GM18502 (cell line): ENCODE data around the gene PTPRE.
"Not testable (repeated sequence)": the region's sequence is repeated elsewhere in the genome, so short reads cannot be mapped to it uniquely, and the experiment has no call there.

ENCODE experiments used
- ATAC-seq: cut with Tn5 transposase; IDR thresholded peaks from one replicate; pipeline ENCODE4 v1.9.1; 2021; ENCODE audit warnings: mild to moderate bottlenecking; ENCODE audit not compliant: unreplicated experiment, poor library complexity

Gene PTPRE

DNA sequence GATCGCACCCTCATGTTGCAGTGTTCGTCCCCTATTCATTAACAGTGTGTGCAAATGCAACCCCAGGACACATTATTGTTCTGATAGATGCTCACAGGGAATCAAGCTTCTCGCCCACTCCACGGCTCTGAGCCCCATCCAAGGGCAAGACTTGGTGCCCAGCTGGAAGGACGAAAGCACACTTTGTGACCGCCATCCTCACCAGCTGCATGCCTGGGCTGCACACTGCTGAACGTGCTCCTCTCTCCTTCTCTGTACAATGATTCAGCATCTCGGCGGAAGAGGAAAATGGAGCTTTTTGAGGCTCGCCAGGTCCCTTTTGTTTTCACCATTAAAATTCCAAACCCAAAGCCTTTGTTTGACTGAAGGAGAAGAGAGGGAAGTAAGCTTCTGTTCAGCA lies 177.5 kb downstream of the PTPRE start:
- no peak for ATAC-seq

DNA sequence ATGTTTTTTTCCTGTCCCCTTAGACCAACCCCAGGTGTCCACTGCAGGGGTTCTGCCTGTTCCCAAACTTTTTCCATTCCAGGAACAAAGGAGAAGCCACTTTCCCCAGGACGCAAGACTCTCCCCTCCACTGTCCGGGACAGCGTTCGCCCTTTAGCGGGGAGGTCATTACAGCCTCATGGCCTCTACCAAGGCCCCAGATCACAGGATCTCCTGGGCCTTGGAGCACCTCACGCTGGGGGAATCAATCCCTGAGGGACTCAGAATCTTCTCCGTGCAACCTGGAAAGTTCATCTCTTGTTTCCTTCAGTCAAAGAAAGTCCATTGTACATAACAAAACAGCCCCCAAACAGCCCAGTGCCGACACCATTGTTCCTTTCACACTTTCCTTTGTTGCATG lies 178.1 kb downstream of the PTPRE start:
- ATAC-seq: no peak

DNA sequence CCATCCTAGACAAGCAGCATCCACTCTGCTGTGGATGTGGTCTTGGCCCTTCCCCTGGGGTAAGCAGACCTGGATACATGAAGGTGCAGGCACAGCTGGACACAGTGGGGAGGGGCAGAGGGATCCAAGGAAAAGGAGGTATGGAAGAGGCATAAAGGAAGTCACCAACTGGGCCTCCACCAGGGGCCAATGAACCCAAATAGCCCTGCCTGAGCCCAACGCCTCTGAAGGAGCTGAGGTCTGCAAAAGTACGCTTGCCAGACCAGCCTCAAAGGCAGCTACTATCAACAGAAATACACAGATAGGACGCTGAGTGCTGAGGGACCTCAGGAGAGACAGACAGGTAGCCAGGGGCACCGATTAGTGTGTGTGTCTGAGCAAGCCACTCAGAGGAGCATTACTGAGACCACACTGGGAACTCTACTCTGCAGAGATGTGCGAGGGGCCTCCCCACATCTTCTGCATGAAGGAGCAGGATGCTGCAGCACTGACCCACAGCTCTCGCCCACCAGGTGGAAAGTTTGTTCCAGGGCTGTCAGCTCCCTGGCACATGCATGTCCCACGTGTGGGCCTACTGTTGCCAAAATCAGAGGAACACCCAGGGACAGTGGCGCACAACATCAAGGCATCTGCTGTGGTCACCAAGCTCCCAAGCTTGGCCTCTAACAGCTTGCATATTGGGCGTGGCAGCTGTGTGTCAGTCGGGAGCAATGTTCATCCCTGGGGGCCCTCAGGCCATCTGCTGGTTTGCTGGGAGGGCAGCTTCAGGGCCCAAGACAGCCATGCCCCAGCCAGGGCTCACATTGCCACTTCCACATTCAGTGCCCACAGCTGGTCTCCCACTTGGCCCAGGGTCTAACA lies 179.3 kb downstream of the PTPRE start:
- no peak for ATAC-seq

DNA sequence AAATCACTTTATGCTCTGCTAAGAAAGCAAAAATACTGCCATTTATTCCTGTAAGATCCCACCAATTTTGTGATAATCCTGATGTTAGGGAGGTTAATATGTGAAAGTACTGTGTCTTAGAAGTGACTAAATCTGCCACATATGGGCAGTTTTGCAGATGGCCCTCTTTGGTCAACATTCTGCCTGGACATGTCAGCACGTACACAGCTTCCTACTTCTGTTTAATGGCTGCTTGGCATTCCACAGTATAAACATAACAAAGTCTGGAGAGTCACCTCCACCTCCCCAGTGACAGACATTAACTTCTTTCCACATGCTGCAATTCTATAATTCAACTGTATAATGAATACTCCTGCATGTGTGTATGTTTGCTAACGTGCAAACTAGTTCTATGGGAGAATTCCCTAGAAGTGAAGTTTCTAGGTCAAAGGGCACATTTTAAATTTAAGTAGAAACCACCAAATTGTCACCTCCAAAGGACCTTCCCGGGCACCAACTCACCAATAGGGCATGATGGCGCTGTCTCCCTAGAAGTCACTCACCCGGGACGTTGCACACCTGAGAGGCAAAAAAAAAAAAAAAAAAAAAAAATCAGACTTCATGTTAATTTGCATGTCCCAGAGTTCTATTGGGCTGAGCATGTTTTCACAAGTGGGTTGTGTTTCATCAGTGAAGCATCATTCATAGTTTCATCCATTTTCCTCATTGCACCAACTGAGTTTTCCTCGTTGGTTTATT lies 180.4 kb downstream of the PTPRE start:
- no peak for ATAC-seq

DNA sequence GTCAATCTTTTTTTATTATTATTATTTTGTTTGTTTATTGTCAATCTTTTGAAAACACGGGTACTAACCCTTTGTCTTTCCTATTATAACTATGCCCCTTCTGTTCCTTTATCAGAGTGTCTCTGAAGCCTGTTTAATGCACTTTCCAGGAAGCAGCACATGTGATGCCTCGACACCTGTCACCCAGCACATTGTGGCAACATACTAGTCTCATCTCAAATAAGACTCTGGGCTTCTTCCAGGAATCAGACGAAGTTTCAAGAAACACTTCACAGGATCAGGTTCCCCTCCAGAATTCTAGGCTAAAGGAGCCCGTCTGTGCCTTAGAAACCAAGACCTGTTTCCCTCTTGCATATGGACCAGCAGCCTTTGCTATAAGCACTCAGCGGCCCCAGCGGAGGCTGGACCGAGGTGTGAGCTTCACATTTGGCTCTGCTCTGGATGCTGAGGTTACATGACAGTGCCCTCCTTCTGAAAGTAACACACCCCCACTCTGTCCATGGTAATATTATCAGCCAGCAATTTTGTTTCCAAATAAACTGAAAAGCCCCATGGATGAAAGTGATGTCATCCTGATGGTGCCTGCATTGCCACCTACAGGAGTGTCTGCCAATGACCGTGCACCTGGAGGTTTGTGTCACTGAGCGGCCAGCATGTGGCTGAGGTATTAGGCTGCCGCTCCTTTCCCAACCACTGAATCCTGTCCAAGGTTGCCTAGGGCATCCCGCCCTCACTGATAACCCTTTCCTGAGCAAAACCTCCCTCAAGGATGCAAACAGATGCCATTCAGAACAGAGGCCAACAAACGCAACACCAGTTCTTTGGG lies 181.2 kb downstream of the PTPRE start:
- ATAC-seq: peak; percentile 58

DNA sequence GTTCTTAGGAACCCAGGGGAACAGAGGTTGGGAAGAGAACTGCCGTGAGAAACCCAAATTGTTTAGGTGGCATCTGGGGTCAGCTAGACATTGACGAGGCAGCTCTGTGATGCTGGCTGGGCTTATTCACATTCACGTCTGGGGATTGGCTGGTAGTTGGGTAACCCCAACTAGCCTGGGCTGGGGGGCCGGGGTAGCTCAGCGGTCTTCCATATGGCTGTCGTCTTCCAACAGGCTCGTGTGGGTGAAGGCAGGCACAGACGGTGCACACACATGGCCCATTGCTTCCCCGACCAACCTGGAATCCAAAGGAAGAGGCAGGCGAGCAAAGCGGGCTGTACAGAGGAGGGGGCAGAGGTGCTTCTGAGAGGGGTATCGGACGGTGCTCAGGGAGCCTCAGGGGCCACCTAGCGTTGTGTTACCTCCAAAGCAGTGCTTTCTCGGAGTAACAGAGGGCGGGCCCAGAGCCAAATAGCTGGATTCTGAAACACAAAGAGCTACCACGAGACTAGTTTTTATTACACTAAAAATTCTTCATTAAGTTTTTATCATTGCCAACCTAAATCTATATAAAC lies 184.8 kb downstream of the PTPRE start:
- no peak for ATAC-seq

DNA sequence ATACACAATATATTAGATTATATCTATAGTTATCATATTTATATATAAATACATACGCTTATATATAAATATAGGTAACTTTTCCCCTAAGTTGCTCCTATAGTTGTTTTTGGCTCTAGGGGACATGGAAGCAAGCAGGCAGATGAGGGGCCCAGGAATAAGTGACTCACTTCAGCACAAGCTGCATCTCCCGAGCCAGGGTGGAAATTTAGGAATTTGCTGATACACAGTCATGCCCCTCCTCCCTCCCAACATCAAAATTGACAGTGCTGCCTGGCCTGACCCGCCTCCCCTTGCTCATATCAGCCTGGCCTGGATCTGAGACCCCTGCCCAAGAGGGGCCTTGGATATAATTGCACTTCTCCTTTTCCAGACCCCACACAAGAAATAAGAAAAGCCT lies 185.6 kb downstream of the PTPRE start:
- ATAC-seq: no peak

DNA sequence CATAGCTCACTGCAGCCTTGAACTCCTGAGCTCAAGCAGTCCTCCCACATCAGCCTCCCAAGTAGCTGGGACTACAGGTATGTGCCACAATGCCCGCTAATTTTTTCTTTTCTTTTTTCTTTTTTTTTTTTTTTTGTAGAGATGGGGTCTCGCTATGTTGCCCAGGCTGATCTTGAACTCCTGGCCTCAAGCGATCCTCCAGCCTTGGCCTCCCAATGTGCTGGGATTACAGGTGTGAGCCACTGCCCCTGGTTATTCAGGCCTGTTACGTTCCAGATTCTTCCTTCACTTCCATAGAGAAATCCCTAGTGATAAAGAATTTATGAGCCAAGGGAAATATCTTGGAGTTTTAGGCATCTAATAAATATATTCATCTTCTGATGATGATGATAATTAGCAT lies 187.7 kb downstream of the PTPRE start:
- ATAC-seq: not testable (repeated sequence)

DNA sequence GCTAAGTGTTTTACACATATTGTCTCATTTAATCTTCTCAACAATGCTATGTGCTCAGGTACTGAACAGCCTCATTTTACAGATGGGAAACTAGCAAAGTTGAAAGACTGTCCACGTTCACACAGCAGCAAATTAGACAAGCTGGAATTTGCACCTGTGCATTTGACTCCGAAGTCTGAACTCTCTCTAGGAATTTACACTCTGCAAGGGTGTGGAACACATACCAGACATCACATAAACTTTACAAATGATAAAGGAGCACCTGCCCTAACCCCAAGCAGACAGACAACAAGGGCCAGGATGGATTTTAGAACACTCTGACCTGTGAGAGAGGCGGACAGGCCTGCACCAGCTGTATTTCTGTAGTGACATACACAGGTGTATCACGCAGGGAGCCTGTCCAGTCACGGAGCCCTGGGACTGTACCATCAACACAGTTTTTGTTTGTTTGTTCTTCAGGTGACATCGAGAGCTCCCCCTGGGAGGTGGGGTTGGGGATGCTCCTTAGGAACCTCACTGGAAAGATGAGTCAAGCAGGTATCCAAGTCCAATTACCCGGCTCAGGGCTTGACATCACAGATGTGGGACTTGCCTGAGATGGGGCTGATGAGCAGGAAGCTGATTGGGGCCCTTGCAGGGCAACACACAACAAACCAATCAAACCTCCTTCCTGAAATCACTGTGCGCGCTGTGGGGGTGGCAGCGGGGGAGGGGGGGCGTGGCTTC lies 188.3 kb downstream of the PTPRE start:
- ATAC-seq: no peak

DNA sequence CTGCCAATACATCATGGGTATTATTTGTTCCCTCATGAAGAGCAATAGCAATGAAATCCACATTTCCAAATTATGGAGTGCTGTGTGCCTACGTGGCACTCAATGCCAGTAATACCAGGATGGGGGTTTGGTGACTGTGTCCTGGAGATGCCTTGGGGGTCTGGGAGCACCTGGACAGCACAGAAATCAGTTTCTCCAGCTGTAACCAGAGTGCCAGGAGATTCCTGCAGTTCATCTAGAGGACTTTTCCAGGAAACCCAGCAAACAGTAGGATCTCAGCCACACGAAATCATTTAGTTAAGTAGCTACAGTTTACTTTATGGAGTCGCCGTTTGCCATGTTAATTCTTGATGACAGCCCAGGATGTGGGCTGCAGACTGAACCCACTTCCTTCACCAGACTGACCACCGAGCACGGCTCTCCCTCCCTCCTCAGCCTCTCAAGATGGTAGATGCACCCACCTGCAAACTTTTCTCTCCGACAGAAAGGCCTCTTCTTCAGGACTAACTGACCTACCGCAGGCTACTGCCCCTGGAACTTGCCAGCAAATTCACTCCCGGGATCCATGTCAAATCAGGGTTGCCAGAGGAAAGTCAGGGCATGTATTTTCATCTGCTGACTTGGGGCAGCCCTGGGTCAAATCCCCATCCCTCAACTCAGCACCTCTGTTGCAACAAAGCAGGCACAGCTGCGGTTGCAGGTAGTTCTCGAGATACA lies 189.0 kb downstream of the PTPRE start:
- no peak for ATAC-seq

DNA sequence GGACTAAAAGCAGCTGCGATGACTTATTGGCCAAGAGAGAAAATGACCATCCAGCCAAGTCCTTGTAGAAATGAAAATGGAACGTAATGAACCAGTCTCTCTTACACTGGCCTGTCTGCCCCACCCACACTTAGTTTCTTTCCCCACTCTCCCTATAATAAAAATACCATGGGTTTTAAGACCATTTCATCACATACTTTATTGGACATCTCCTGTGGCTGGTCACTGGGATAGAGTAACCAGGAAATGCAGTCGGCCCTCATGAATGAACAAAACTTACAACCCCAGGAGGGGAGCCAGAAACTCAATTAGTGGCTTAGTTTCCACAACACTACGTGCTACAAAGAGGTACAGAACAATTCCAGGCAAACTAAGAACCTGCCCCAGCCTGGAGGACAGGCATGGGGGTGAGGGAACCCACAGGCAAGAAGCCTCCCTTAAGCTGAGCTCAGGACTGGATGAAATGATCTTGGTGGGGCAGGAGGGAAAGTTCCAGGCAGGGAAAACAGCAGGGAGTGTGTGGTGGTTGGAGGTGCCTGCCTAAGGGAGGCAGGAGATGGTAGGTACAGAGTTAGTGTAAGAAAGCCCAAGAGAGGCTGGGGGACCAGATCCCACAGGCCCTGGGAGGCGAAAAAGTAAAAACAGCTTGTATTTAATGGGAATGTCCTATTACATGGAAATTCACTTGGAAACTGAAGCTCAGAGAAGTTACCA lies 189.7 kb downstream of the PTPRE start:
- no peak for ATAC-seq

DNA sequence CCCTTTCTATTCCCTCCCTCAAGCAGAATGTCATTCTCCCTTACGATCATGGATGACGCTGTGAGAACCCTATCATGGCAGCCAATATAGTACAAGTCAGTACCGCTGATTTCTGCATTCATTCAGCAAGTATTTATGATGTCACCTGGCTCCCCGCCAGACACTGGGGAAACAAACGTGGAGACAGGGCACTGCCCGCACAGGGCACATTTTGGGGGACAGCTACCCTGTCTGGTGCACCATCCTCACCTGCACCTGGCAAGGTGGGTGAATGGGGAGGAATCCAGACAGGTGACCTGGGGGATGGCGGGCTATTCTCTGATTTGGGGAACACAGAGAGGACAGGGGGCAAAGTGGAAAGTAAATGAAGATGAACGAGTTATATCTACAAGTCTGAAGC lies 190.9 kb downstream of the PTPRE start:
- no peak for ATAC-seq

DNA sequence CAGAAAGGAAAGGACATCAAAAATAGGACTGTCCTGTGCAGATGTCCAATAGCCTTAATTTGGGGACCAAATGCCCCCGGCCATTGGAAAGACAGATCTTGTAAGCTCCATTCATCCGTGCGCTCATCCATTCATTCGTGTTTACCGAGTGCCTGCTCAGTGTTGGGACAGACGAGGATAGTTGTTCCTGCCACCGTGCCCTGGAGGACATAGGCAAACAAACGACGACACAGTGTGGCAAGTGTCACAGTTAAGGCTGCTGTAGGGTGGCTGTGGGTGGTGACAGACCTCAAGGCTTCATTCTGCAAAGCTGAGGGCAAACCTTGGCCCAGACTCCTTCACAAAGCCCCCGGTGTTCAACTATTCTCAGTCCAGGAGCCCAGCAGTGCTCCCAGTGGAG lies 191.7 kb downstream of the PTPRE start:
- no peak for ATAC-seq

DNA sequence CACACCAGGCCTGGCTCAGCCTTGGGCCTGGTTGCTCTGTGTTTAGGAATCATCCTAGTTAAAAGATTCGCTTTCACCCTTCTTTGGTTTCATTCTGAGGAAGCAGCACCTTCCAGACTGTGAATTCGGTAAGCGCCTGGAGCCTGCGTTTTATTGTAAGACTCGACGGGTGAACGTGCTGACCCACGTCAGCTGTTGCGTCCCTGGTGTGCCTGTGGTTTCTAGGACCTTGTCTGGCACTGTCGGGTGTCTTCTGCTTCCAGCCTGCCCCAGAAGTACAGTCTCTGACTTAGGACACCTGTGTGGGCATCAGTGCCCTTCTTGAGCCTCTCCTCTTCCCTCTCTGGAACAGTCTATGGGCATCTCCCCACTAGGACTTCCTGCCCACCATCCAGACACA lies 193.0 kb downstream of the PTPRE start:
- no peak for ATAC-seq

DNA sequence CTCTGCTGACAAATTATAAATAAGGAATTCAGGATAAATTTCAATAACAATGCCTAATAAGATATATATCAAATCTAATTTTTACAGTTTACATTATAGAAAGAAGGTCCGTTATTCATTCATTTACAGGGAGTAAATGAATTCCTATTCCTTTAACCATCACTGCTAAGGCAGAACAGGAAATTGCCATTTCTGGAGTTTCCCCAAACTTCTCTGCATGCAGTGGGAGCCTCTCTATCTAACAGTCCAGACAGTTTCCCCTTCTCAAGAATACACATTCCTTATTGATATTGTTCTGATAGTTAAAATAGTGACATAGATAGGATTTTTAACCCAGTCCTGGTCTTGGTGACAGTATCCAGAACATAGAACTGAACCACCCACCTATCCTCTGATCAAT lies 195.0 kb downstream of the PTPRE start:
- ATAC-seq: no peak

DNA sequence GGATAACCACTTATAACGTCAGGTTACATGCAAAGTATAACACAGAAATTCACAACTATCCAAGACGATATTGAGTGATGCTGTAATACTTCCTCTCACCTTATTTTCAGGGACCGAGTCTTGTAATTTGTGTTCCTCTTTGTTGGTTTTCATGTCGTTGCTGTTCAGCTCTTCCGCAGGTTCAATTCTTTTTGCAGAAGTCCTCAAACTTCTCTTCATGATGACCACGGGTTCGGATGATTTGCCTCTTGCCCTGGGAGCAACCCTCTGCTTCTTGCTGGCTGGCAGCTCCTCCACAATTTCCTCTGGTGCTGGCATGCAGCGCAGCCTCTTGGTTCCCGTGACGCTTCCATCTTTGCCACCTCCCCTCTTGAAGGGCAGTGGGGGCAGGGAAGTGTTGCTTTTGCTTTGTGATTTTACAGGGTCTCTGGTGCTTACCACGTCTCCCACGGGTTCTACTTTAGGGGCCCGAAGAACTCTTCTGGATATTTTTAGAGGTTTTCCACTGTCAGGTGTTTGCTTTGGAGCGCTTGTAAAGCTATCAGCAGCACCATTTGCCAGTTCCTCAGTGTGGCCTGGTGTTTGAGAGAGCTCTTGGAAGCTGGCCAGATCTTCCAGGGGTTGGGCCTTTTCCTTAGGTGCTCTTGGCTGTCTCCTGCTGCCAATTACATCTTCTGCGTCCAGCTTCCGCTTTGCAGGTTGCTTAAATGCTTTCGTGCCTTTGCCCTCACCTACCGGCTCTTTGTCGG lies 195.8 kb downstream of the PTPRE start:
- ATAC-seq: no peak

DNA sequence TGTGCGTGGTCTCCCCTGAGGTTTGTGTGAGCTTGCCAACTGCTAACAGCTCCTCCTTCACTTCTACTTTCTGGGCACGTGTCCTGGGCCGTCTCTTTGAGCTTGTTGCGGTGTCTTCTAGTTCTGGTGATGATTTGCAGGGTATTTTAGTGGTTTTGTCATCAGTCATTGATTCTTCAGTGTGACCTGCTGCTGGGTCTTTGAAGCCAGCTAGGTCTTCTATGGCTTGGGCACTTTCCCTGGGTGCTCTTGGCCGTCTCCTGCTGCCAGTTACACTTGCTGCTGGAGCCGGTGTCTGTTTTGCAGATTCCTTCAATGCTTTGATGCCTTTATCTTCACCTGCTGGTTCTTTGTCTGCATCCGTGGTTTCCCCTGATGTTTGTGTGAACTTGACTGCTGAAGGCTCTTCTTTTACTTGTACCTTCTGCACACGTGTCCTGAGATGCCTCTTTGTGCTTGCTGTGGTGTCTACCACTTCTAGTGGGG lies 196.4 kb downstream of the PTPRE start:
- ATAC-seq: no peak

DNA sequence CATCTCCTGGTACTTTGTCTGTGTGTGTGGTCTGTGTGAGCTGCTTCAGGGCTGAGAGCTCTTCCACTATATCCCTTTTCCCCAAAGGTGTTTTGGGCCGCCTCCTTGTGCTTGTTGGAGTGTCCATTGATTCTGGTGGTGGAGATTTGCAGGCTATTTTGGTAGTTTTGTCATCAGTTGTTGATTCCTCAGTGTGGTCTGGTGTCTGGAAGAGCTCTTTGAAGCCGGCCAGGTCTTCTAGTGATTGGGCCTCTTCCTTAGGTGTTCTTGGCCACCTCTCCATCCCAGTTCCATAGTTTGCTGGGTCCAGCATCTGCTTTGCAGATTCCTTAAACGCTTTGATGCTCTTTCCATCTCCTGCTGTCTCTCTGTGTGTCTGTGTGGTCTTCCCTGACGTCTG lies 198.5 kb downstream of the PTPRE start:
- no peak for ATAC-seq
